GM18498 (cell line): Measurements from ENCODE around the gene PSEN2.
A peak's percentile ranks its signal among the peaks of the same experiment; 100 is the strongest.
"Not testable (repeated sequence)": the region's sequence is repeated elsewhere in the genome, so short reads cannot be mapped to it uniquely, and the experiment has no call there.

Experiments
- ATAC-seq: cut with Tn5 transposase; IDR thresholded peaks from one replicate; pipeline ENCODE4 v1.9.1; 2021; ENCODE audit warnings: mild to moderate bottlenecking, moderate library complexity; ENCODE audit not compliant: unreplicated experiment

Gene PSEN2

DNA sequence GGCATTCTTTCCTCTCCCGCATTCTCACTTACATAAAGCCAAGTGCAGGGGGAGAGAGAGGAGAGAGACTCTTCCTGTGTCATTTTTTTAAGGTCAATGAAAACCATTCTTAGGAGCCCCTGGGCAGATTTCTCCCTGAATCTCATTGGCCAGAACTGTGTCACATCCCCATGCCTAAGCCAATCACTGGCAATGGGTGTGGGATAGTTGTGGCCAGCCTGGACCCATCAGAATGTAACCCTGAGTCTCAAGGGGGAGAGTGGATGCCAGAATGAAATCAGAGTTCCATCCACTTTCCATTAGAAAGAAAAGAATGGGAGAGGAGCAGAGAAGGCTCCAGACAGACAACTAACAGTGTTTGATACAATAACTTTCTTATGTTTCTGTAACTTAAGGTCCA is 38.5 kb downstream of the PSEN2 start:
- ATAC-seq: no peak

DNA sequence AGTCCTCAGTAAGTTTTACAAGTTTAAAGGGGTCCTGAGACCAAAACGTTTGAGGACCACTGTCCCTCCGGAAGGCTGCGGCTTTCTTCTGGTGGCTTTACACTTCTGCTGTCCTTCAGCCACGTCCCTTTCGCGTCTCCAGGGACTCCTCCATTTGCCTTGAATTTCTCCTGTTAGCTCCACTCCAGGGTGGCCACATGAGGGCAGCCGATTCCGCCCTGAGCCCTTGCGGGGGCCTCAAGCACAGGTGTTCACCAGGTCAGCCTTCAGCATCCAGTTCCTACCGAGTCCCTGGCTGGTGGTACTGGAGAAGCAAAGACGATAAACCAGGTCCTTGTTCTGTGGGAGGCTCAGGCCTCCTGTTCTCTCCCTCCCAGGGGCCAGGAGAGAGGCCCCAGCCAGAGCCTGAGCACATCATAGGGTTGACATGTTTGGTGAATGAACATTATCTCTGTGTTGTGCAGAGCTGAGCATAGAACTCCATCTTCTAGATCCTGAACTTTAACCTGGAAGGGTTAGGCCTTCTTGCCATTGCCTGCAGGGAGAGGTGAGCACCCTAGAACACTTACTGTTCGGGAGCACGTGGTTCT is 42.3 kb downstream of the PSEN2 start:
- peak; percentile 36 for ATAC-seq

DNA sequence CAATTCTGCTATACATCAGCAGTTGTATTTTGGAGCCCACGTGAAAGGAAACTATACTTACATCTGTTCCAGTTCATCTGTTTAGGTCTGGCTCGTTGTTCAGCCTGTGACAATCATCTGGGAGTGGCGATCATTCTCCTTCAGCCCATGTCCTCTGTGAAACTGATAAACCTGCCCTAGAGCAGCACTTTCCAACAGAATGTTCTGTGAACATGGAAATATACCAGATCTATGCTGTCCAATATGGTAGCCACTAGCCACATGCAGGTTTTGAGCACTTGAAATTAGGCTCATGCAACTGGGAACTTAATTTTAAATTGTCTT is 45.2 kb downstream of the PSEN2 start:
- ATAC-seq: peak; percentile 28

DNA sequence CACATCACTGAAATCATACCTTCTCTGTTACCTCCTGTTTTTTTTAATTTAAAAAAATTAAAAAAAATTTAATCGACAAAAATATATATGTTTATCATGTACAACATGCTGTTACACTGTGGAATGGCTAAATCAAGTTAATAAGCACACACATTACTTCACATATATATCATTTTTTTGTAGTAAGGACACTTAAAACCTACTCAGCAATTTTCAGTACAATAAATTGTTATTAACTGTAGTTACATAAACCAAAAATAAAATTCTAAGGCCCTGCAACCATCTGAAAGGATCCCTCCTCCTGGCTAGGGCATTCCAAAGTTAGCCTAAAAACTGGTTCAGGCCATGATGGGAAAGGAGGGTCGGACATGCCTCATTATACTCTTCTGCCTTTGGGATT is 46.1 kb downstream of the PSEN2 start:
- no peak for ATAC-seq

DNA sequence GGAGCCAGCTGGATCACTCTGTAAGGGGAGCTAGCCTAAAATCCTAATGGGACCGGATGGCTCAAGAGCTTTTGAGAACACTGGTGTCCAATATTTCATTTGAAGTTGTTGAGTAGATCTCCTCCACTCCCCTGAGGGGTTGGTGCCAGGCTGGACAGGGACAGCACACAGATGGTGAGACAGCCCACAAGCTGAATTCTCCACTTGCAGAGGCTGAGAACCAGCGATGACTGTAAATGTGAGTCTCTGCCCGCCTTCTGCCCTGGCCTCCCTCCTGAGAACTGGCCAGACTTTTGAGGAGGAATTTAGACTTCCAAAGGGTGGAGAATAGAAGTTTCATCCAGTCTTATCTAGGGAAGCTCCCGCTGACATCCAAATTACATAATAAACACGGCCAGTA is 49.2 kb downstream of the PSEN2 start:
- no peak for ATAC-seq

DNA sequence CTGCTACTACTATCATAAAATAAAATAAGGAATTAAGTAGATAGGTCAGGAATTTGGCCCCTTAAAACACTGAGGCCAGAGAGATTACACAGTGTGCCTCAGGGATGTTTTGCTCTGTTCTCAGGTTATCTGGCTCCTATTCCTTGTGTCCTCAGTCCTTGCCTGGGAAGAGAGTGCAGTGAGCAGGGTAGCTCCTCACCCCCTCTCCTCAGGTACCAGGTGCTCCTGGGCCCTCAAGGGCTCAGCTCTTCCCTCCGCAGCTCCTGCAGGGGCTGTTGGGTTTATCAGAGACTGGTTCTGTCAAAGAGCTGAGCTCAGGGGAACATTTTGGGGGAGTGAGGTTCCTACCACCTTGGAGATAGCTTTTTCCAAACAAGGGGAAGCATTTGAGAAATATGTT is 49.6 kb downstream of the PSEN2 start:
- ATAC-seq: no peak

DNA sequence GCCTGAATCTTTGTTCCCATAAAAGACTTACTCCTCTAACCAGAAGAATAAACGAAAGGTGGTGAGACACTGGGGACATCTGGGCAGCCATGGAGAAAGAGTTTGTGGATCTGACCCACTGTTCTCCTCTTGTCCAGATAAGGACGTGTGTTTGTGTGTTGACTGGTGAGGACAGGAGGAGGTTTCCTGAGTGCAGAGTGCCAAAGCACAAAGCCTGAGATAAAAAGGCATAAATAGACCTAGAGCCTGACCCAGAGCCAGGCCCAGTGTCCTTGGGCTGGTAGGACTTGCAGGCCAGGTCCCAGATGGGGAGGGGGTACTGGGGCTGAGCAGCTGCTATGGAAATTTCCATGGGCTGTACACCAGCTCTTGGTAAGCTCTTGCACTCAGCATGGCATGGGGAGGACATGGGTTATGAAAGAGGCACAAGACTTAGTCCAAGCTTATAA is 50.1 kb downstream of the PSEN2 start:
- no peak for ATAC-seq

DNA sequence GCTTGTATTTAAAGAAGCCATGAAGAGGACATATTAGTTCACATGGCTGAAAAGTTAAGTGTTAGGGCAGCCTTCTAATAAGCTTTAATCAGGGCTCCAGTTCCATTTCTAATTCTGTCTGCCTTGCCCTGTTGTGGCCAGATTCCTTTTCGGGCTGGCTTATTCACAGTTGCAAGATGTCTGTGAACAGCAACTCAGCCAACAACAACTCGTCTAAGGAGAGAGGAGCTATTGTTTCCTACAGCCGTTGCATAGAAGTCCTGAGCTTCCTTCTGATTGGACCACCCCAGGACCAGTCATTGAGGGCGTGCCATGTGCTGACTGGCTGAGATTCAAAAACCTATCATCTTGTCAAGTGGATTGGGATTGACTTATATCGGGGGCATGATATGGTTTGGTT is 51.1 kb downstream of the PSEN2 start:
- ATAC-seq: no peak

DNA sequence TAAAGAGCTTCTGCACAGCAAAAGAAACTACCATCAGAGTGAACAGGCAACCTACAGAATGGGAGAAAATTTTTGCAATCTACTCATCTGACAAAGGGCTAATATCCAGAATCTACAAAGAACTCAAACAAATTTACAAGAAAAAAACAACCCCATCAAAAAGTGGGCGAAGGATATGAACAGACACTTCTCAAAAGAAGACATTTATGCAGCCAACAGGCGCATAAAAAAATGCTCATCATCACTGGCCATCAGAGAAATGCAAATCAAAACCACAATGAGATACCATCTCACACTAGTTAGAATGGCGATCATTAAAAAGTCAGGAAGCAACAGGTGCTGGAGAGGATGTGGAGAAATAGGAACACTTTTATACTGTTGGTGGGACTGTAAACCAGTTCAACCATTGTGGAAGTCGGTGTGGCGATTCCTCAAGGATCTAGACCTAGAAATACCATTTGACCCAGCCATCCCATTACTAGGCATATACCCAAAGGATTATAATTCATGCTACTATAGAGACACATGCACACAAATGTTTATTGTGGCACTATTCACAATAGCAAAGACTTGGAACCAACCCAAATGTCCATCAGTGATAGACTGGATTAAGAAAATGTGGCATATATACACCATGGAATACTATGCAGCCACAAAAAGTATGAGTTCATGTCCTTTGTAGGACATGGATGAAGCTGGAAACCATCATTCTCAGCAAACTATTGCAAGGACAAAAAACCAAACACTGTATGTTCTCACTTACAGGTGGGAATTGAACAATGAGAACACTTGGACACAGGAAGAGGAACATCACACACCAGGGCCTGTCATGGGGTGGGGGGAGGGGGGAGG is 59.1 kb downstream of the PSEN2 start:
- ATAC-seq: not testable (repeated sequence)

DNA sequence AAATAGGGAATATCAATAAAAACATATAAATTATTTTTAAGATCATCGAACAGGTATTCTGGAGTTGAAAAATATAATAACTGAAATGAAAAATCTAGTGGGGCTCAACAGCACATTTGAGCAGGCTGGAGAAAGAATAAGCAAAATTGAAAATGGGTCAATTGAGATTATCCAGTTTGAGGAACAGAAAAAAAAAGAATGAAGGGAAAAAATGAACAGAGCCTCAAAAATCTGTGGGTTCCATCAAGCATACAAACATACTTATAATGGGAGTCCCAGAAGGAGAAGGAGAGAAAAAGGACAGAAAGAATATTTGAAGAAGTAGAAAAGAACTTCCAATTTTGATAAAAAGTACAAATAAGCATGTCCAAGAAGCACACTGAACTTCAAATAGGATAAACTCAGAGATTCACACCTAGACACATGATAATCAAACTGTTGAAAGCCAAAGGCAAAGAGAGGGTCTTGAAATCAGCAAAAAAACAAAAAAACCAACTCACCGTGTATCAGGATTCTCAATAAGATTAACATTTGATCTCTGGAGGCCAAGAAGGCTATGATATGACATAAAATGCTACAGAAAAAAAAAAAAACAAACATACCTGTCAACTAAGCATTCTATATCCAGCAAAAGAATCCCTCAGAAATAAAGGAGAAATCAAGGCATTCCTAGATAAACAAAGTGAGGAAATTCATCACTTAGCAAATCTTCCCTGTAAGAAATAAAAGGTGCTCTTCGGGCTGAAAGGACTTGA is 64.2 kb downstream of the PSEN2 start:
- no peak for ATAC-seq

DNA sequence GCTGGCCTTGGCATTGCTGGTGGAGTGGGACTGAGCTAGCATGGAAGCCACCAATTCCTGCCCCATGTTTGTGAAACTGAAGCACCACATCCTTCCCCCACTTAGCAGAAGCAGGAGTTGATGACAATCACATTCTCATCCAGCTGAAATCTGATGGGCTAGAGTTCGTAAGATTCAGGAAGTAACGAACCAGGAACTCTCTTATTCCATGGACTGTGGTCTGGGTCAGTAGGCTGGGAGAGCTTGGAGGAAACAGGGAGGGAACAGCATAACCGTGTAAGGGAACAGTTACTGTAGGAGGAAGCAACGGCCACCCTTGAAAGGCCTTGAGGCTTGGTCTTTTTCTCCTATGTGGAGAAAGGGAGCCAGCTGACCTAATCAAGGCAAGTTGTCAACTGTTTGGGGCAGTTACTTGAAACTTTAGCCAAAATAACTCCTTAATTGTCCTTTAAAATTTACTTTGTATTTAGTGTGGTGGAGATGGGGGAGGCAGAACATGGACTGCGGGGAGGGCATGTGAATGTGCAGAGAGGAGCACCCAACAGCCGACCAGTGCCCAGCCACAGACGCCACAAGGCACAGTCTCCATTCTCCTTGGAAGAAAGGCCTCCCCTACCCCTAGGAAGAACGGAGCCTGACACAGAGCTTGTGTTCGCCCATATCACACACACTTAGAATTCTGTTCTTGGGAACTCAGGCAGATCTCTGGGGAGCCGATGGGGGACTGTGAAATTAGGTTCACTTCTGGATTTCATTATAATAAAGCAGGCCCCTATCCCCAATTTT is 67.7 kb downstream of the PSEN2 start:
- ATAC-seq: no peak

DNA sequence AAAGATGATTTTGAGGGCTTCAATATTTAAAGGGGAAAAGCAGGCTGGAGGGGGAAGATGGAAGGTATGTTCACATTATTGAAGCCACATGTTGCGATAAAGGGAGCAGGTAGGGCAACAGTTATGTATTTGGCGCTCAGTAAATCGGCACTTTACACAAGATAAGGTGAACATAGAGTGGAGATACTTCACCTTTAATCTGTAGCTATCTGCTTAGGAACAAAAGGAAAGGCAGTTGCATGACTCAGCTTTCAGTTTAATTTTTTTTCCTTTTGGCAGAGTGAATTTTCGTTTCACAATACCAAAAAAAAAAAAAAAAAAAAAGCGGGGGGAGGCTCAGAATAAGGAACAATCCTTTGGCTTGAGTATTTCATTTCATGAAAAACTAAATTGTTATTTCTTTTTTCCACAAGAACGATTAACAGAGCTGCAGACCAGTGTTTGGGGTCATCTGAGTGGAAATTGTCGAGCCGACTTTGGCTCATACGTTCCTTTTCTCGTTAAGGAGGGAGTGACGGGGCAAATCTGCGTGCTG is 68.6 kb downstream of the PSEN2 start:
- ATAC-seq: no peak

DNA sequence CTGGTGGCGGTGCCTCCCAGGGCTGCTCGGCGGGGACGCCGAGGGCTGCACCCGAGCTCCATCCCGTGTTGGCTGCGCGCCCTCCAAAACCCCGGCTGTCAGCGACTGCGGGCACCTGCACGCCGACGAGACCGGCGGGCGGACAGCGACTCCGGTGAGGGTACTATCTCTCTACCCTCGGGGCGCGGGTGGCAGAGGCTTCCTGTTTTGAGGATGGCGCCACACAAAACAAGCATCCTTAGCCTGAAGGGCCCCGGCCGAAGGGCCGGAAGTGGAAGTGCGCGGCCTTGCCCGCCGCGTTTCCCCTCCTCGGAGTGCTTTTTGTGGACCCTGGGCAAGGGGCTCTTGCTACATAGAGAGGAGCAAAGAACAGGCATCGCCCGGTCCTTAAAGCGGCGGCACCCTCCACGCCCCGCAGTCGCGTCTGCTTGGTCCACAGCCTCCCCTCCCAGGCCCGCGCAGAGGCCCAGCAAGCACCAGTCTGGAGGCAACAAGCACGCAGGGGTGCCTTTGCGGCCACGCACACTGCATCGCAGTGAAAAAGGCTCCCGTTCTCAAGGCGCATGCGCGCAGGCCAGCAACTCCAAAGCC is 69.1 kb downstream of the PSEN2 start:
- peak; percentile 37 for ATAC-seq

DNA sequence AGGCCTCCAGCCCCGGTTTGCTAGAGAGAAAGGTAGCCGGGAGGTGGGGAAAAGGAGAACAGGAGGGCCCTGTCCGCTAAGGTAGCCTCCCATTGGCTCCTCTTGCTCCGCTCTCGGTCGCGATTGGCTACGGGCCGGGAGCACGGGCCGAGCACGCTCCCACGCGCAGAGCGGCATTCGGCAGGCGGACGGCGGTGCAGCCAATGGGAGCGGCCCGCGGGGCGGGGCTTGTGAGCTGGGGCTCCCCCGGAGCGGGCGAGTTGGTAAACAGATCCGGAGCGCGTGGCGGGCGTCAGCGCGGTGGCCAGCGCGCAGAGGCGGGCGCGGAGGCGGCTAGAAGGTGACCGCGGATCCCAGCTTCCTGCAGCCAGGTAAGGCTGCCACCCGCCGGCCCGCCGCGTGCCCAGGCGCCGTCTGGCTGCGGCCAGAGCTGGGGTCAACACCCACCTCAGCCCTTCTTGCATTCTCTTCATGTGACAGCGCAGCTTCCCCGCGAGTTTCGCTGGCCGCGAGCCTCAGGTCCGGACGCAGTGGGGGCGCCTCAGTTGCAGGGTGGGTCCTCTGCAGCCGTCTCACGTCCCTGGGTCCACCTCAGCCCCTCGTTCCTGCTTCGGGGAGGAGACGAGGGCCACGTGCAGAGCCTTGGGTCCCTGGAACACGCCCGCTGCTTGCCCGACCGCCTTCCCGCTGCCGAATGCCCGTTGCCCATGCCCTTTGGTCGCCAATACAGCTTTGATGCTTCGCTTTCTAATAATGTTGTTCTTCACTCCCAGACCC is 69.8 kb downstream of the PSEN2 start, which contains the start of gene COQ8A:
TSS of gene COQ8A (plus strand) at position 266 of the 777 bp plus-strand sequence. CDS start 21,092 bp downstream, outside the sequence.
- peak; percentile 97 for ATAC-seq

DNA sequence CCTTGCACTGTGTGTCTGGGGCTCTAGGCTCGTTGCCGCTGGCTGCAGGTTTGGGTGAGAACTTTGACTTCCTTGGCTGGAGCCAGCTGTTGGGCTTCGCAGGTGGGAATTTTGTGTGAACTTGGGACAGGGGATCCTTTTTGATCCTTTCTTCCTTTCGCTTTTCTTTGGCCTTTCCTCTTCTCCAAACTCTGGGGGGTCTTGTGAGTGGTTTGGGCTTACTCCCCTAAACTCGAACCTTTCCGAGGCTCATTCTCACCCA is 70.3 kb downstream of the PSEN2 start:
- no peak for ATAC-seq

DNA sequence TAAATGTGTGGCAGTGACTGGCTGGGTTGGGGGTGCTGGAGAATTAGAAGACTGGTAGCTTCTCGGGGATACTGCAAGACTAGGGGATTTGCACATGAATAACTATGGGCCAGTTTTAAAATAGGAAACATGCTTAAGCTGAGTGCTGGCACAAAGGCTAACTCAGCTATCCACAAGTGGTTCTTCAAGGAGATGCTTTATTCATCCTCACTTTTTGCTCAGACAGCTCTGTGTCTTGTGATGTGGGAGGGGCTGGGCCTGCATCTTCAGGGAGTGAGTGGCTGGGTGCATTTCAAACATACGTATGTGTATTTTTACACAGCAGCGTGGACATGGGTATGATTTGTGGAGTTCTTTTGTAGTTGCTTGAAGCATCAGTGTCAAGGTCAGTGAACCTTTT is 72.0 kb downstream of the PSEN2 start:
- ATAC-seq: no peak

DNA sequence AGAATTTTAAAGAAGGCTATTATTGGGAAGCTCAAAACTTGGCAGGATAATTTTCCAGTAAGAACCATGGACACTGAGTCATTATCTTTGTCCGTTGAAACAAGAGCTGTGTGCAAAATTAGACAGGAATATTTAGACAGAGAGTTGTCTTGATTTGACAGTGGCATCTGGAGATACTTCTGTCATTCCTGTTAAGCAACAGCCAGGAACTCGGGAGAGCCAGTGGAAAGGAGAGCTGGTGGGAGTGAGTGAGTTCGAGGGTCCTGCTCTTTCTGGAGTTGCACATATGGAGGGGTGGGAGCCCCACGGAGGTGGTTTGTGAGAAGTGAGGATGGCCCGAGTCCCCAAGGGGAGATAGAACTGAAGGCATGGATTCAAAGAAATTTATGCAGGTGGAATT is 72.7 kb downstream of the PSEN2 start:
- ATAC-seq: no peak

DNA sequence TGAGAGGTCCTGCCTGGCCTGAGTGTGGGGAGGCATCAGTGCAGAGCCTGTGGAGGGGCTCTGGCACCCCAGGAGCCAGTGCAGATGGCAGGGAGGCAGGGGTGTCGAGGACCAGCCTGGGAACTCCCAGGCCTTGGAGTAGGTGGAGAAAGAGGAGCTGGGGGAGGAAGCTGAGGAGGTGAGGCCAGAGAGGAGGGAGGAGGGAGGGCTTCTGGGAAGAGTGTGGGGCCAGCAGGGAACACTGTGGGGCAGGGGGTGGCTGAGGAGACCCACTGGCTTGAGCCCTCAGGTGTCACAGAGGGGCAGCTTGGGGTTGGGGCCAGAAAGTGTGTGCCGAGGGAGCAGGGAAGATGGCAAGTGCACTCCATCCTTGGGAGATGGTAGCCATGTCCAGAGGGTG is 73.5 kb downstream of the PSEN2 start:
- no peak for ATAC-seq

DNA sequence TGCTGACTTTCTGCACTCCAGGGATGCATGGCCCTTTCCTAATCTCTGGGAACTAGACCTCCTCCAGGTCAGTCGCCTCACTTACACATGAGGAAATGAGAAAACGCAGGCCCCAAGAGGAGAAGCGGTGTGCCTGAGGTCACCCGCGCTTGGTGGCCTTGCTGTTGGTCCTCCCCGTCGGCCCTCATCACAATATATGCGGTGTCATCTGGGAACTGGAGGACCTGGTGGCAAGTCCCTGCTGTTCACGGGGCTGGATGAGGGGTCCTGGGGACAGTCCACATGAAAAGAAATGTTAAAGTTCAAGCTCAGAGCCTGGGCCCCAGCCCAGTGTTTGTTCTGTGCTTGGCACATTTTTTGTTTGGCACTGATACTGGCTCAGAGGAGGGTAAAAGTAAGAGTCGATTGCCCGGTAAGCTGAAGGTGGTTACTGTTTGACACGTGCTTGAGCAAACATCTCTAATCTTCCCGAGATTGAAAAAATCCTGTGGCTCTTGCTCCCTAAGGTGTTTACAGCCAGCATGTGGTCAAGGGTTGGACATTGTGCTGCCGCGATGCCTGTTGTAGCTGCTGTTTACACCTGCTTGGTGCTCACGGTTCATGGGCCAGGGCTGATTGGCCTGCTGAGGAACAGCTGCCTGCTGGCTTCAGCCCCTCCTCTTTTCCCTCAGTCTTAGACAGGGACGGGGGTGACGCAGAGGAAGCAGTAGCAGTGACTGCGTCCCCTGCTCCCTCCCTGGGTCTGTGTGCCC is 74.9 kb downstream of the PSEN2 start:
- ATAC-seq: no peak
